ENCODE results near the gene MCRS1. TPM values are rescaled to one million over a fixed set of nuclear protein-coding genes. Genes with fewer than 3 reads are reported as not detected.

Gene MCRS1
- polyA plus RNA-seq, 4 donors: 53.4 to 77.4 (median 63.1) TPM

DNA sequence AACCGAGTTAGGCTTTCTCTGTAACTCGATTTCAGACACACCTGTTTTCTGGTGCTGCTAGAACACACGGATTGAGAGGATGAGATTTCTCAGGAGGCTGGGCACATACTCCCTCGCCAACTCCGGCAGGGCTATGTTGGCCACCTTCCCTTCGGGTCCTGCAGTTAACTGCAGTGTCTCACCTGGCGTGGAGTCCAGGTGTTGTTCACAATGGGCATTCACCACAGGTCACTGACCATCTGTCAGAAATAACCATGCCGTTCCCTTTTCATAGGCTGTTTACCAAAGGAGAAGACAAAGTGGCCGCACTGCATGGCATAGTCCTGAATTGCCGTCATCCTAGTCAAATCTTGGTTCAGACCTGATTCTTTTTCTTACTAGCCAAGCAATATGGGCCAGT, 34.6 kb downstream of the MCRS1 start:
- Histone ChIP-seq H3K36me3 (ENCODE audit: control insufficient read depth in 3 of 3, insufficient read depth in 2 of 3, low read depth in 1 of 3, low read length in 3 of 3) (peaks cover 0 to 9% (median 0%) of the 10 kb centered on the region in 3 donors), H3K27ac (ENCODE audit: low read depth in 1 of 3, low read length in 2 of 3) (no peak overlapping the region), H3K4me3 (ENCODE audit: low read depth in 1 of 3, low read length in 3 of 3) (no peak overlapping the region), H3K4me1 (ENCODE audit: control insufficient read depth in 3 of 3, insufficient read depth in 2 of 3, low read depth in 1 of 3, low read length in 2 of 3) (peaks cover 0 to 9% (median 0%) of the 10 kb centered on the region in 3 donors), H3K9me3 (ENCODE audit: control insufficient read depth in 2 of 2, insufficient read depth in 1 of 2, low read depth in 1 of 2, low read length in 1 of 2) (no peaks in the 10 kb centered on the region), H3K27me3 (ENCODE audit: control insufficient read depth in 3 of 3, insufficient read depth in 3 of 3, low read length in 3 of 3) (peaks cover 6 to 36% (median 7%) of the 10 kb centered on the region in 3 donors)
- 37 to 84% (median 48%) methylated on average over 10 of the region's 10 CpGs for WGBS, 3 donors
- FAIRE-seq (no peak), DNase-seq (no peak)

GRCh38 chr12:49531745-49532144, 36.2 kb downstream of the MCRS1 start:
- no peak overlapping the region for H3K4me3 ChIP-seq (ENCODE audit: low read depth in 1 of 3, low read length in 3 of 3)
- no peak overlapping the region for H3K27ac ChIP-seq (ENCODE audit: low read depth in 1 of 3, low read length in 2 of 3)
- peaks cover 0 to 20% (median 4%) of the 10 kb centered on the region in 3 donors for H3K27me3 ChIP-seq (ENCODE audit: control insufficient read depth in 3 of 3, insufficient read depth in 3 of 3, low read length in 3 of 3)
- no peaks in the 10 kb centered on the region for H3K4me1 ChIP-seq (ENCODE audit: control insufficient read depth in 3 of 3, insufficient read depth in 2 of 3, low read depth in 1 of 3, low read length in 2 of 3)
- WGBS, 3 donors: 18 to 63% (median 42%) methylated on average over 2 of the region's 2 CpGs
- DNase-seq: peak; percentile 40 to 61
- peaks cover 0 to 13% (median 0%) of the 10 kb centered on the region in 3 donors for H3K36me3 ChIP-seq (ENCODE audit: control insufficient read depth in 3 of 3, insufficient read depth in 2 of 3, low read depth in 1 of 3, low read length in 3 of 3)
- H3K9me3 ChIP-seq (ENCODE audit: control insufficient read depth in 2 of 2, insufficient read depth in 1 of 2, low read depth in 1 of 2, low read length in 1 of 2): no peaks in the 10 kb centered on the region
- no peak for FAIRE-seq

DNA sequence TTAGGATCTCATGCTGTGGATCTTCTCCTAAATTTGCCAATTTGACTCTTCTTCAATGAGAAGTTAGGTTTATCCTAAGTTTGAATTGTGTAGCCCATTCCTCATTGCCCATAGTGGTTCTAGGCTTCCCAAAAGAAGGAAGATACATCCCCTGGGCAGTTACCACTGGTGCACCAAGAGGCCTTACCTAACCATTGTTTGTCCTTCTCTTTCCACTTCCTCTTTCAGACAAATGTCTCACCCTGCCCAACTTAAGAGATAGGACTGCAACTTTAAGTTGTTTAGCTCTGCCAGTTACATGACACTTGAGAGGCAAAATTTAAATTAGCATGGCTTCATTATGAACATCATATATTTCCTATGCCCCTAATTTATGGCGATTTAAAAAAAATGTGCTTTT, 38.5 kb downstream of the MCRS1 start:
- no peaks in the 10 kb centered on the region for H3K9me3 ChIP-seq (ENCODE audit: control insufficient read depth in 2 of 2, insufficient read depth in 1 of 2, low read depth in 1 of 2, low read length in 1 of 2)
- FAIRE-seq (no peak), DNase-seq (no peak)
- H3K36me3 ChIP-seq (ENCODE audit: control insufficient read depth in 3 of 3, insufficient read depth in 2 of 3, low read depth in 1 of 3, low read length in 3 of 3): peaks cover 0 to 26% (median 9%) of the 10 kb centered on the region in 3 donors
- WGBS, 3 donors: 86 to 97% (median 94%) methylated on average over 1 of the region's 1 CpG
- no peak overlapping the region for H3K27ac ChIP-seq (ENCODE audit: low read depth in 1 of 3, low read length in 2 of 3)
- H3K27me3 ChIP-seq (ENCODE audit: control insufficient read depth in 3 of 3, insufficient read depth in 3 of 3, low read length in 3 of 3): peaks cover 0 to under 1% (median 0%) of the 10 kb centered on the region in 3 donors
- H3K4me1 ChIP-seq (ENCODE audit: control insufficient read depth in 3 of 3, insufficient read depth in 2 of 3, low read depth in 1 of 3, low read length in 2 of 3): no peaks in the 10 kb centered on the region
- H3K4me3 ChIP-seq (ENCODE audit: low read depth in 1 of 3, low read length in 3 of 3): no peak overlapping the region

- Histone ChIP-seq H3K36me3 (ENCODE audit: control insufficient read depth in 3 of 3, insufficient read depth in 2 of 3, low read depth in 1 of 3, low read length in 3 of 3) (peaks cover 0 to 31% (median 14%) of the 10 kb centered on the region in 3 donors), H3K27ac (ENCODE audit: low read depth in 1 of 3, low read length in 2 of 3) (no peak overlapping the region), H3K27me3 (ENCODE audit: control insufficient read depth in 3 of 3, insufficient read depth in 3 of 3, low read length in 3 of 3) (no peaks in the 10 kb centered on the region), H3K9me3 (ENCODE audit: control insufficient read depth in 2 of 2, insufficient read depth in 1 of 2, low read depth in 1 of 2, low read length in 1 of 2) (no peaks in the 10 kb centered on the region), H3K4me3 (ENCODE audit: low read depth in 1 of 3, low read length in 3 of 3) (no peak overlapping the region), H3K4me1 (ENCODE audit: control insufficient read depth in 3 of 3, insufficient read depth in 2 of 3, low read depth in 1 of 3, low read length in 2 of 3) (no peaks in the 10 kb centered on the region)
- 86 to 93% (median 88%) methylated on average over 7 of the region's 7 CpGs for WGBS, 3 donors
- FAIRE-seq: no peak
- DNase-seq: no peak
Measured at GRCh38 chr12:49527361-49528130, 40.4 kb downstream of the MCRS1 start.

DNA sequence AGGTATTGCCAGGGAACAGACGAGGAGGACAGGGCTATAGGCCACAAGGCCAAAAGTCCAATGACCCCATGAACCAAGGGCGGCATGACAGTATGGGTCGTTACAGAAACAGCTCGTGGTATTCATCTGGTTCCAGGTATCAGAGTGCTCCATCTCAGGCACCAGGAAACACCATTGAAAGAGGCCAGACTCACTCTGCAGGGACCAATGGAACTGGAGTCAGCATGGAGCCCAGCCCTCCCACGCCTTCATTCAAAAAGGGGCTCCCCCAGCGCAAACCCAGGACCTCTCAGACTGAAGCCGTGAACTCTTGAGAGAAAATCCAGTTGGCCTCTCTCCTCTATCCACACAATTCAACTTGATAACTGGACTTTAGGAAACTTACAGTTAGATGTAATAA, 42.0 kb downstream of the MCRS1 start:
- Histone ChIP-seq H3K4me1 (ENCODE audit: control insufficient read depth in 3 of 3, insufficient read depth in 2 of 3, low read depth in 1 of 3, low read length in 2 of 3) (no peaks in the 10 kb centered on the region), H3K36me3 (ENCODE audit: control insufficient read depth in 3 of 3, insufficient read depth in 2 of 3, low read depth in 1 of 3, low read length in 3 of 3) (peaks cover 0 to 27% (median 14%) of the 10 kb centered on the region in 3 donors), H3K27ac (ENCODE audit: low read depth in 1 of 3, low read length in 2 of 3) (no peak overlapping the region), H3K27me3 (ENCODE audit: control insufficient read depth in 3 of 3, insufficient read depth in 3 of 3, low read length in 3 of 3) (no peaks in the 10 kb centered on the region), H3K4me3 (ENCODE audit: low read depth in 1 of 3, low read length in 3 of 3) (no peak overlapping the region), H3K9me3 (ENCODE audit: control insufficient read depth in 2 of 2, insufficient read depth in 1 of 2, low read depth in 1 of 2, low read length in 1 of 2) (no peaks in the 10 kb centered on the region)
- FAIRE-seq (no peak), DNase-seq (no peak)
- WGBS, 3 donors: 80 to 92% (median 90%) methylated on average over 7 of the region's 7 CpGs

- Histone ChIP-seq H3K27ac (ENCODE audit: low read depth in 1 of 3, low read length in 2 of 3) (no peak overlapping the region), H3K36me3 (ENCODE audit: control insufficient read depth in 3 of 3, insufficient read depth in 2 of 3, low read depth in 1 of 3, low read length in 3 of 3) (peaks cover 0 to 30% (median 14%) of the 10 kb centered on the region in 3 donors), H3K27me3 (ENCODE audit: control insufficient read depth in 3 of 3, insufficient read depth in 3 of 3, low read length in 3 of 3) (no peaks in the 10 kb centered on the region), H3K9me3 (ENCODE audit: control insufficient read depth in 2 of 2, insufficient read depth in 1 of 2, low read depth in 1 of 2, low read length in 1 of 2) (no peaks in the 10 kb centered on the region), H3K4me3 (ENCODE audit: low read depth in 1 of 3, low read length in 3 of 3) (no peak overlapping the region), H3K4me1 (ENCODE audit: control insufficient read depth in 3 of 3, insufficient read depth in 2 of 3, low read depth in 1 of 3, low read length in 2 of 3) (no peaks in the 10 kb centered on the region)
- DNase-seq (no peak), FAIRE-seq (no peak)
- 79 to 88% (median 82%) methylated on average over 6 of the region's 6 CpGs for WGBS, 3 donors
Measured at GRCh38 chr12:49524660-49525324, 43.1 kb downstream of the MCRS1 start.

GRCh38 chr12:49521389-49521788, 46.6 kb downstream of the MCRS1 start:
- WGBS, 3 donors: 87 to 93% (median 87%) methylated on average over 4 of the region's 4 CpGs
- DNase-seq: no peak
- H3K36me3 ChIP-seq (ENCODE audit: control insufficient read depth in 3 of 3, insufficient read depth in 2 of 3, low read depth in 1 of 3, low read length in 3 of 3): peaks cover 0 to 25% (median 14%) of the 10 kb centered on the region in 3 donors
- no peaks in the 10 kb centered on the region for H3K4me1 ChIP-seq (ENCODE audit: control insufficient read depth in 3 of 3, insufficient read depth in 2 of 3, low read depth in 1 of 3, low read length in 2 of 3)
- FAIRE-seq: no peak
- H3K9me3 ChIP-seq (ENCODE audit: control insufficient read depth in 2 of 2, insufficient read depth in 1 of 2, low read depth in 1 of 2, low read length in 1 of 2): no peaks in the 10 kb centered on the region
- no peak overlapping the region for H3K4me3 ChIP-seq (ENCODE audit: low read depth in 1 of 3, low read length in 3 of 3)
- H3K27me3 ChIP-seq (ENCODE audit: control insufficient read depth in 3 of 3, insufficient read depth in 3 of 3, low read length in 3 of 3): no peaks in the 10 kb centered on the region
- H3K27ac ChIP-seq (ENCODE audit: low read depth in 1 of 3, low read length in 2 of 3): no peak overlapping the region

- Histone ChIP-seq H3K4me3 (ENCODE audit: low read depth in 1 of 3, low read length in 3 of 3) (no peak overlapping the region), H3K27ac (ENCODE audit: low read depth in 1 of 3, low read length in 2 of 3) (no peak overlapping the region), H3K27me3 (ENCODE audit: control insufficient read depth in 3 of 3, insufficient read depth in 3 of 3, low read length in 3 of 3) (no peaks in the 10 kb centered on the region), H3K4me1 (ENCODE audit: control insufficient read depth in 3 of 3, insufficient read depth in 2 of 3, low read depth in 1 of 3, low read length in 2 of 3) (no peaks in the 10 kb centered on the region), H3K36me3 (ENCODE audit: control insufficient read depth in 3 of 3, insufficient read depth in 2 of 3, low read depth in 1 of 3, low read length in 3 of 3) (peaks cover 0 to 14% (median 6%) of the 10 kb centered on the region in 3 donors), H3K9me3 (ENCODE audit: control insufficient read depth in 2 of 2, insufficient read depth in 1 of 2, low read depth in 1 of 2, low read length in 1 of 2) (no peaks in the 10 kb centered on the region)
- no peak for DNase-seq
- FAIRE-seq: no peak
- WGBS, 3 donors: 96 to 100% (median 97%) methylated on average over 5 of the region's 5 CpGs
Measured at GRCh38 chr12:49519574-49519936, 48.4 kb downstream of the MCRS1 start.

All from small intestine (tissue), 7 donors.